K562 (cell line): ENCODE results near the gene RNF26. TPM values are rescaled to one million over a fixed set of nuclear protein-coding genes. Genes with fewer than 3 reads are reported as not detected.
A peak's percentile ranks its signal among the peaks of the same experiment; 100 is the strongest.

Source experiments
- ARID4B ChIP-seq: sonication (generic); formaldehyde crosslinking; IDR thresholded peaks from 2 replicates; pipeline ENCODE4 v1.8.0; 2022; ENCODE audit warnings: mild to moderate bottlenecking, missing genetic modification reagents
- CREM ChIP-seq: IDR thresholded peaks from 2 replicates; pipeline ENCODE4 v1.6.1; 2014; ENCODE audit warnings: antibody characterized with exemption, low read depth
- FOXP1 ChIP-seq: sonication (generic); formaldehyde crosslinking; IDR thresholded peaks from 2 replicates; pipeline ENCODE4 v1.8.0; 2022; ENCODE audit warnings: mild to moderate bottlenecking, missing genetic modification reagents
- HDAC2 ChIP-seq: fragments of 450-650 bp; IDR thresholded peaks from 2 replicates; pipeline ENCODE4 v1.6.1; 2016; ENCODE audit warnings: mild to moderate bottlenecking
- NFE2 ChIP-seq: IDR thresholded peaks from 2 replicates; pipeline ENCODE4 v1.6.1; 2014; ENCODE audit warnings: antibody characterized with exemption, low read depth
- NONO ChIP-seq, 2 experiments: fragments of 200-400 bp in 1 of 2; fragments of 450-650 bp in 1 of 2; formaldehyde crosslinking in 1 of 2; IDR thresholded peaks; 2 replicates each; pipeline ENCODE4 v1.6.1; 2017; ENCODE audit warnings: low read depth in 2 of 2, mild to moderate bottlenecking in 2 of 2, moderate library complexity in 2 of 2, low read length in 1 of 2
- PRDM10 ChIP-seq: fragments of 450-650 bp; IDR thresholded peaks from 2 replicates; pipeline ENCODE4 v1.6.1; 2018; ENCODE audit not compliant: partially characterized antibody
- SAFB ChIP-seq: fragments of 200-400 bp; formaldehyde crosslinking; IDR thresholded peaks from 2 replicates; pipeline ENCODE4 v1.6.1; 2017; ENCODE audit warnings: low read depth, low read length, borderline replicate concordance
- SIN3A ChIP-seq, 2 experiments: fragments of 150-350 bp in 1 of 2; IDR thresholded peaks; 2 replicates each; pipeline ENCODE4 v1.6.1; 2011 to 2016; ENCODE audit warnings: borderline replicate concordance in 2 of 2, low read depth in 2 of 2, low read length in 2 of 2, mild to moderate bottlenecking in 2 of 2, moderate library complexity in 2 of 2; ENCODE audit not compliant: control insufficient read depth in 1 of 2
- TRIM25 ChIP-seq: fragments of 450-650 bp; IDR thresholded peaks from 2 replicates; pipeline ENCODE4 v1.7.0; 2016; ENCODE audit warnings: borderline replicate concordance
- ZBTB43 ChIP-seq: sonication (generic); formaldehyde crosslinking; IDR thresholded peaks from 2 replicates; pipeline ENCODE4 v1.8.0; 2023; ENCODE audit warnings: mild to moderate bottlenecking, missing genetic modification reagents
- ZNF274 ChIP-seq: IDR thresholded peaks from 2 replicates; pipeline ENCODE4 v1.6.1; 2011; ENCODE audit warnings: low read depth, mild to moderate bottlenecking, low read length, moderate library complexity, borderline replicate concordance
- ZNF311 ChIP-seq: fragments of 250-450 bp; sonication (Bioruptor Pico); IDR thresholded peaks from 2 replicates; pipeline ENCODE4 v1.4.0; 2020; ENCODE audit warnings: mild to moderate bottlenecking, moderate library complexity
- ZNF79 ChIP-seq: fragments of 250-450 bp; sonication (Bioruptor Pico); IDR thresholded peaks from 2 replicates; pipeline ENCODE4 v1.4.0; 2020; ENCODE audit warnings: low read depth, mild to moderate bottlenecking, moderate library complexity
- polyA plus RNA-seq, 8 experiments: library from polyadenylated mRNA; depleted of rRNA in 4 of 8; stranded (reverse) in 5 of 8; unstranded in 3 of 8; fragments of >200 nt; fragmentation: Nextera tagmentation in 2 of 8; fragmentation: Illumina TruSeq in 1 of 8; extraction: Ambion mirVana in 2 of 8; extraction: Trizol in 1 of 8; gene quantifications; 2 replicates each; pipeline versions ENCODE4 v1.2.1 to v1.2.3, GENCODE V29; 2011 to 2014; ENCODE audit warnings: inconsistent platforms in 1 of 8, missing spikeins in 1 of 8
- total RNA-seq, 7 experiments: library from RNA; depleted of rRNA in 6 of 7; stranded (reverse); fragments of >200 nt in 6 of 7; fragmentation: Illumina TruSeq in 2 of 7; extraction: Trizol in 2 of 7; gene quantifications; 2 replicates each; pipeline versions ENCODE4 v1.2.1 to v1.2.3, GENCODE V29; 2011 to 2021; ENCODE audit warnings: low replicate concordance in 1 of 7

Gene RNF26
- total and polyA plus RNA-seq, 9 of the 15 experiments (the other 6 are each of a cell fraction or from before 2014, with no cell fraction given): 5.3 to 53.6 (median 12.7) TPM

GRCh38 chr11:119368121-119369034, 34.1 kb downstream of the RNF26 start (continued):
- TF ChIP-seq ZNF311 (CRISPR knock-in tag) (no peak), ZBTB43 (CRISPR knock-in tag) (no peak), CREM (0 out of 2 replicates have a peak, but pooled peaks have one; percentile 20), PRDM10 (no peak), SAFB (no peak), ZNF274 (no peak), HDAC2 (0 out of 2 replicates have a peak, but pooled peaks have one; percentile 76), SIN3A (IDR thresholded peaks at IDR 0.05; ENCODE audit: borderline replicate concordance in 2 of 2, control insufficient read depth in 1 of 2, low read depth in 2 of 2, low read length in 2 of 2) (peak; percentile 74 to 78; a peak in 2 of 4 replicates), NONO (IDR thresholded peaks at IDR 0.05; ENCODE audit: low read depth in 2 of 2, low read length in 1 of 2) (no peak), FOXP1 (CRISPR knock-in tag) (no peak), NFE2 (peak; percentile 93), ARID4B (CRISPR knock-in tag) (peak; percentile 16; the same call in 1 of the 2 replicates), ZNF79 (no peak), TRIM25 (no peak)
